ENCODE measurements around the gene RNASE1.

- TF ChIP-seq CREM (CRISPR knock-in tag; IDR thresholded peaks at IDR 0.05) (no peak), CTCF (IDR thresholded peaks at IDR 0.05) (no peak), MAX (CRISPR knock-in tag; IDR thresholded peaks at IDR 0.05) (no peak), ATF1 (CRISPR knock-in tag; IDR thresholded peaks at IDR 0.05) (no peak), TCF7 (CRISPR knock-in tag; IDR thresholded peaks at IDR 0.05; ENCODE audit: low read depth) (no peak), CREB1 (CRISPR knock-in tag; IDR thresholded peaks at IDR 0.05) (no peak), AFF4 (CRISPR knock-in tag; IDR thresholded peaks at IDR 0.05; ENCODE audit: borderline replicate concordance) (no peak), ZNF532 (CRISPR knock-in tag; IDR thresholded peaks at IDR 0.05; ENCODE audit: borderline replicate concordance) (no peak), TEAD1 (CRISPR knock-in tag; IDR thresholded peaks at IDR 0.05) (no peak), SOX15 (CRISPR knock-in tag; IDR thresholded peaks at IDR 0.05) (no peak), STAT6 (CRISPR knock-in tag; conservative IDR thresholded peaks at IDR 0.05; ENCODE audit: low read depth) (no peak), NFYB (CRISPR knock-in tag; conservative IDR thresholded peaks at IDR 0.05; ENCODE audit: low read depth) (no peak), CBFB (CRISPR knock-in tag; IDR thresholded peaks at IDR 0.05; ENCODE audit: low read depth) (no peak), RELA (CRISPR knock-in tag; IDR thresholded peaks at IDR 0.05; ENCODE audit: borderline replicate concordance) (no peak)
Measured at GRCh38 chr14:20820063-20820904, 17.6 kb upstream of the RNASE1 start.

Data from WTC11 (cell line).